Uterus (tissue), 4 donors: ENCODE measurements around the gene CLEC17A. TPM values are rescaled to one million over a fixed set of nuclear protein-coding genes. Genes with fewer than 3 reads are reported as not detected.

Experiments
- DNase-seq, 2 donors: peaks; one replicate each; pipeline ENCODE4 v3.0.0-alpha.2; 2019 to 2020
- H3K27ac ChIP-seq, 2 donors: fragments of 200-600 bp; sonication (generic); 1 replicate in 1 of 2; 2 replicates in 1 of 2; pipeline ENCODE4 v1.5.1; 2016 to 2018
- H3K27me3 ChIP-seq, 2 donors: fragments of 200-600 bp; sonication (generic); one replicate each; pipeline ENCODE4 v1.5.1; 2018 to 2019; ENCODE audit warnings: control low read depth in 1 of 2
- H3K36me3 ChIP-seq, 2 donors: fragments of 200-600 bp; sonication (generic); one replicate each; pipeline ENCODE4 v1.5.1; 2019; ENCODE audit warnings: control low read depth in 1 of 2
- H3K4me1 ChIP-seq, 2 donors: fragments of 200-600 bp; sonication (generic); one replicate each; pipeline ENCODE4 v1.5.1; 2018 to 2019; ENCODE audit warnings: control low read depth in 1 of 2
- H3K4me3 ChIP-seq, 2 donors: fragments of 200-600 bp; sonication (generic); 1 replicate in 1 of 2; 2 replicates in 1 of 2; pipeline ENCODE4 v1.5.1; 2018 to 2019; ENCODE audit warnings: mild to moderate bottlenecking in 1 of 2
- H3K9me3 ChIP-seq, 2 donors: fragments of 200-600 bp; sonication (generic); one replicate each; pipeline ENCODE4 v1.5.1; 2019; ENCODE audit warnings: control low read depth in 1 of 2
- CTCF ChIP-seq, 4 experiments: fragments of 200-600 bp in 2 of 4; fragments of 450-650 bp in 2 of 4; sonication (generic) in 2 of 4; IDR thresholded peaks; one replicate each; pipeline ENCODE4 v1.5.1; 2016 to 2019; ENCODE audit warnings: antibody characterized with exemption in 4 of 4, mild to moderate bottlenecking in 2 of 4, moderate library complexity in 1 of 4
- POLR2A ChIP-seq, 2 donors: fragments of 450-650 bp; IDR thresholded peaks; one replicate each; pipeline ENCODE4 v1.6.1; 2016; ENCODE audit warnings: antibody characterized with exemption in 2 of 2, mild to moderate bottlenecking in 1 of 2, moderate library complexity in 1 of 2
- intact Hi-C: fragments of 100-400 bp; cut with DNase I; formaldehyde crosslinking; loops from one replicate; pipeline ENCODE4 v1.15.1; 2023; ENCODE audit warnings: low total_unique reads
- total RNA-seq, 4 donors: library from RNA; depleted of rRNA in 3 of 4; stranded (reverse); fragments of >200 nt in 3 of 4; gene quantifications; one replicate each; pipeline versions ENCODE4 v1.1.0 to v1.2.4, GENCODE V29; 2014 to 2023
- donor health status: DM: yes; HTN: yes; CAD: no.

The CLEC17A gene
- total RNA-seq, 4 donors from 2014 or later: 0.55 TPM; not detected in 3

- H3K9me3 ChIP-seq: no peaks in the 10 kb centered on the region
- H3K4me3 ChIP-seq: no peak overlapping the region
- TF ChIP-seq POLR2A (IDR thresholded peaks at IDR 0.05) (no peak), CTCF (IDR thresholded peaks at IDR 0.05) (no peak)
- H3K27ac ChIP-seq: no peak overlapping the region
- DNase-seq: no peak
- H3K36me3 ChIP-seq: no peaks in the 10 kb centered on the region
- intact Hi-C loops: no loop called here
- H3K27me3 ChIP-seq: no peaks in the 10 kb centered on the region
- no peaks in the 10 kb centered on the region for H3K4me1 ChIP-seq
Observed at GRCh38 chr19:14639536-14640277, 56.8 kb downstream of the CLEC17A start.

- no peak overlapping the region for H3K4me3 ChIP-seq
- H3K27me3 ChIP-seq: no peaks in the 10 kb centered on the region
- H3K36me3 ChIP-seq: no peaks in the 10 kb centered on the region
- no peaks in the 10 kb centered on the region for H3K9me3 ChIP-seq
- TF ChIP-seq POLR2A (IDR thresholded peaks at IDR 0.05) (no peak), CTCF (IDR thresholded peaks at IDR 0.05) (no peak)
- intact Hi-C loops: no loop called here
- no peaks in the 10 kb centered on the region for H3K4me1 ChIP-seq
- H3K27ac ChIP-seq: no peak overlapping the region
- DNase-seq: no peak
Observed at GRCh38 chr19:14648506-14648905, 65.6 kb downstream of the CLEC17A start.

GRCh38 chr19:14649020-14649419 lies 66.1 kb downstream of the CLEC17A start:
- no peak overlapping the region for H3K4me3 ChIP-seq
- no peaks in the 10 kb centered on the region for H3K27me3 ChIP-seq
- TF ChIP-seq POLR2A (IDR thresholded peaks at IDR 0.05): no peak
- no peak for TF ChIP-seq CTCF (IDR thresholded peaks at IDR 0.05)
- no peak overlapping the region for H3K27ac ChIP-seq
- intact Hi-C loops: no loop called here
- no peaks in the 10 kb centered on the region for H3K4me1 ChIP-seq
- H3K36me3 ChIP-seq: no peaks in the 10 kb centered on the region
- no peak for DNase-seq
- H3K9me3 ChIP-seq: no peaks in the 10 kb centered on the region

DNA sequence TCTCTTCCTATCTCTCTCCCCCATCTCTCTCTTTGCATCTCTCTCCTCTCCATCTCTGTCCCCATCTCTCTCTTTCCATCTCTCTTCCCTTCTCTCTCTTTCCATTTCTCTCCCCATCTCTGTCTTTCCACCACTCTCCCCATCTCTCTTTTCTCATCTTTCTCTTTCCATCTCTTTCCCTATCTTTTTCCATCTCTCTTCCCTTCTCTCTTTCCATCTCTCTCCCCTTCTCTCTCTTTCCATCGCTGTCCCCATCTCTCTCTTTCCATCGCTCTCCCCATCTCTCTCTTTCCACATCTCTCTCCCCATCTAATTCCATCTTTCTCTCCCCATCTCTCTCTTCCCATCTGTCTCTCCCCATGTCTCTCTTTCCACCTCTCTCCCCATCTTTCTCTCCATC lies 67.3 kb downstream of the CLEC17A start:
- H3K9me3 ChIP-seq: no peaks in the 10 kb centered on the region
- no peak for TF ChIP-seq POLR2A (IDR thresholded peaks at IDR 0.05)
- no peak for TF ChIP-seq CTCF (IDR thresholded peaks at IDR 0.05)
- intact Hi-C loops: no loop called here
- no peaks in the 10 kb centered on the region for H3K36me3 ChIP-seq
- H3K27me3 ChIP-seq: no peaks in the 10 kb centered on the region
- no peak overlapping the region for H3K27ac ChIP-seq
- H3K4me3 ChIP-seq: no peak overlapping the region
- H3K4me1 ChIP-seq: no peaks in the 10 kb centered on the region
- no peak for DNase-seq

- intact Hi-C loops: no loop called here
- no peak overlapping the region for H3K27ac ChIP-seq
- no peak overlapping the region for H3K4me3 ChIP-seq
- H3K36me3 ChIP-seq: no peaks in the 10 kb centered on the region
- no peaks in the 10 kb centered on the region for H3K4me1 ChIP-seq
- no peaks in the 10 kb centered on the region for H3K9me3 ChIP-seq
- DNase-seq: no peak
- no peak for TF ChIP-seq CTCF (IDR thresholded peaks at IDR 0.05)
- no peak for TF ChIP-seq POLR2A (IDR thresholded peaks at IDR 0.05)
- H3K27me3 ChIP-seq: no peaks in the 10 kb centered on the region
Observed at GRCh38 chr19:14654786-14655560, 72.1 kb downstream of the CLEC17A start.
